Left lung (tissue), 10 donors: ENCODE data around the gene DSCAML1. TPM values are rescaled to one million over a fixed set of nuclear protein-coding genes. Genes with fewer than 3 reads are reported as not detected.

ENCODE experiments used
- ATAC-seq: fragments of 200-7000 bp; cut with Tn5 transposase; one replicate; pipeline ENCODE4 v1.9.1; 2020; ENCODE audit warnings: moderate library complexity
- DNase-seq, 4 donors: peaks; one replicate each; pipeline ENCODE4 v3.0.0-alpha.2; 2013 to 2020
- H3K27ac ChIP-seq, 2 donors: fragments of 200-600 bp; sonication (generic) in 1 of 2; one replicate each; pipeline versions ENCODE4 v1.5.0 to v1.8.0; 2020 to 2021
- H3K27me3 ChIP-seq, 2 donors: fragments of 200-600 bp; sonication (generic) in 1 of 2; one replicate each; pipeline versions ENCODE4 v1.5.0 to v1.8.0; 2020 to 2021
- H3K36me3 ChIP-seq, 2 donors: fragments of 200-600 bp; sonication (generic) in 1 of 2; one replicate each; pipeline versions ENCODE4 v1.5.0 to v1.8.0; 2020 to 2021
- H3K4me1 ChIP-seq, 2 donors: fragments of 200-600 bp; one replicate each; pipeline ENCODE4 v1.8.0; 2021
- H3K4me3 ChIP-seq, 2 donors: fragments of 200-600 bp; sonication (generic) in 1 of 2; one replicate each; pipeline versions ENCODE4 v1.5.0 to v1.8.0; 2020 to 2021; ENCODE audit warnings: mild to moderate bottlenecking in 1 of 2
- H3K9me3 ChIP-seq, 2 donors: fragments of 200-600 bp; sonication (generic) in 1 of 2; one replicate each; pipeline versions ENCODE4 v1.5.0 to v1.8.0; 2020 to 2021
- intact Hi-C, 2 donors: fragments of 100-400 bp; cut with DNase I; formaldehyde crosslinking; loops; one replicate each; pipeline versions ENCODE4 v1.11.2 to v1.14.2; 2022
- polyA plus RNA-seq, 6 donors: library from polyadenylated mRNA; unstranded; fragments of 120-200 nt; gene quantifications; one replicate each; pipeline ENCODE4 v1.2.1, GENCODE V29; 2013; ENCODE audit not compliant: insufficient read length in 6 of 6
- total RNA-seq, 2 donors: library from RNA; stranded (reverse); fragmentation: NEBNext Ultra II Directional; extraction: Animal tissue kit (Norgen Biotek cat#: 25700); gene quantifications; one replicate each; pipeline ENCODE4 v1.2.1, GENCODE V29; 2021
- TF ChIP-seq, protein P1 (sequence below), 2 donors: fragments of 200-600 bp; sonication (generic) in 1 of 2; IDR thresholded peaks; one replicate each; pipeline versions ENCODE4 v1.5.0 to v1.8.0; 2021; ENCODE audit warnings: antibody characterized with exemption in 2 of 2
- donor health status: DM: no; HTN: yes; CAD: no.
- donor health status: DM: no; HTN: no; CAD: no.

Gene DSCAML1
- total and polyA plus RNA-seq, 8 donors: 0.35 to 1.8 (median 1.2) TPM

DNA sequence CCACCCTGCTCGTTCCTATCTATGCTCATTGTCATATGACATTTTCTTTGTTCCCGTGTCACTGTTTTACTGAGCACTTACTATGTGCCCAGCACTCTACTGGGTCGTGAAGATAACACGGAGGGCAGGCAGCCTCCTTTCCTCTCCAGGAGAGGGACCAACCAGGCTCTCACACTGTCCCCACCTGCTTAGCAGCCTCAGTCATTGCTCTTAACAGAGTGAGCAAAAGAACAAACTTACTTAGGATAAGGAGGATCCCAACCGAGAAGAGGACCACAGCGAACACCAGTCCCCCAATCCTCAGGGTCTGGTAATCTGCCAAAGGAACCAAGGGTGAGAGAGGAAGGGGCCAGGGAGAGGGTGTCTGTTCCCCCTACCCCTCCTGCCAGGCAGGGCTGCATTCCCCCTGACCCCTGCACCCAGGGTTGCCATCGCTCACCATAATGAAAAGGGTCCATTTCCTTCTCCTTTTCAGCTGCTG lies 44.6 kb upstream of the DSCAML1 start:
- Histone ChIP-seq H3K4me3 (no peak overlapping the region), H3K27ac (peak overlapping the region in 1 of 2 donors; percentile 80), H3K27me3 (no peaks in the 10 kb centered on the region), H3K4me1 (peaks cover 0 to 44% of the 10 kb centered on the region in 2 donors), H3K36me3 (no peaks in the 10 kb centered on the region), H3K9me3 (no peaks in the 10 kb centered on the region)
- TF ChIP-seq, protein P1, sequence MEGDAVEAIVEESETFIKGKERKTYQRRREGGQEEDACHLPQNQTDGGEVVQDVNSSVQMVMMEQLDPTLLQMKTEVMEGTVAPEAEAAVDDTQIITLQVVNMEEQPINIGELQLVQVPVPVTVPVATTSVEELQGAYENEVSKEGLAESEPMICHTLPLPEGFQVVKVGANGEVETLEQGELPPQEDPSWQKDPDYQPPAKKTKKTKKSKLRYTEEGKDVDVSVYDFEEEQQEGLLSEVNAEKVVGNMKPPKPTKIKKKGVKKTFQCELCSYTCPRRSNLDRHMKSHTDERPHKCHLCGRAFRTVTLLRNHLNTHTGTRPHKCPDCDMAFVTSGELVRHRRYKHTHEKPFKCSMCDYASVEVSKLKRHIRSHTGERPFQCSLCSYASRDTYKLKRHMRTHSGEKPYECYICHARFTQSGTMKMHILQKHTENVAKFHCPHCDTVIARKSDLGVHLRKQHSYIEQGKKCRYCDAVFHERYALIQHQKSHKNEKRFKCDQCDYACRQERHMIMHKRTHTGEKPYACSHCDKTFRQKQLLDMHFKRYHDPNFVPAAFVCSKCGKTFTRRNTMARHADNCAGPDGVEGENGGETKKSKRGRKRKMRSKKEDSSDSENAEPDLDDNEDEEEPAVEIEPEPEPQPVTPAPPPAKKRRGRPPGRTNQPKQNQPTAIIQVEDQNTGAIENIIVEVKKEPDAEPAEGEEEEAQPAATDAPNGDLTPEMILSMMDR (IDR thresholded peaks at IDR 0.05): no peak
- intact Hi-C loops: loop anchor here in 1 of 2 donors (5.0 to 10.0 kb wide), 2 partner anchors 63 to 106 kb away; no protein-coding TSS in a partner anchor
- peak; percentile 25 for ATAC-seq
- DNase-seq: no peak

DNA sequence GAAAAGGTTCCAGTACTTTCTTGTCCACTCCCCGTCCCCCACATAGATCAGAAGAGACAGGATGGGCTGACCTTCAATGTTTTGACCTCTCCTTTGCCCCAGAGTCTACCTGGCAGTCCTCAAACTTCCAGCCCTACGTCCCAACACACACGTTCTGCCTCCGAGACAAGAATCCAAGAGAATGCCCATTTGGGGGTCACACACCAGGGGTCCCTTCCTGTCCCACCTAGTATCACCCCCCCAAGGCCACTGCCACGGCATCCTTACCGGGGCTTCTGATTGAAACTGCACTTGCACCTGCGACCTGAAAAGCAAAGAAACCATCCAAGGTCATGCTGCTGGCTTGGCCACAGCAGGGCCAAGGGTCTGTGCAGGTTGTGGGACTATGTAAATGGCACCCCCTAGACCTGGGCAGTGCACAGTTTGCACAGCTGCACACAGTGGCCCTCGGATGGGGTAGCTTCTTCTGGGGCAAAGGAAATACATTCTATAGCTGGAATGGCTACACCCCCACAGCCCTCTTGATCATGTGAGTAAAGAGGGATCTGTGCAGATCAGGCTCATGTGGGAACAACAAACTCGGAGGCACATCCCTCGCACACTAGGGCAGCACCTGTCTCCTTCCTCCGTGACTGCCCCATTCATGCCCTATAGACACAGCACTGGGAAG lies 44.0 kb upstream of the DSCAML1 start:
- intact Hi-C loops: loop anchor here in 1 of 2 donors (5.0 to 10.0 kb wide), 2 partner anchors 64 to 106 kb away; no protein-coding TSS in a partner anchor
- Histone ChIP-seq H3K27me3 (no peaks in the 10 kb centered on the region), H3K27ac (no peak overlapping the region), H3K4me1 (peaks cover 0 to 49% of the 10 kb centered on the region in 2 donors), H3K9me3 (no peaks in the 10 kb centered on the region), H3K36me3 (no peaks in the 10 kb centered on the region), H3K4me3 (no peak overlapping the region)
- ATAC-seq (peak; percentile 5), DNase-seq (peak in 1 of 4 donors; percentile 26)
- TF ChIP-seq, protein P1 (IDR thresholded peaks at IDR 0.05): no peak

DNA sequence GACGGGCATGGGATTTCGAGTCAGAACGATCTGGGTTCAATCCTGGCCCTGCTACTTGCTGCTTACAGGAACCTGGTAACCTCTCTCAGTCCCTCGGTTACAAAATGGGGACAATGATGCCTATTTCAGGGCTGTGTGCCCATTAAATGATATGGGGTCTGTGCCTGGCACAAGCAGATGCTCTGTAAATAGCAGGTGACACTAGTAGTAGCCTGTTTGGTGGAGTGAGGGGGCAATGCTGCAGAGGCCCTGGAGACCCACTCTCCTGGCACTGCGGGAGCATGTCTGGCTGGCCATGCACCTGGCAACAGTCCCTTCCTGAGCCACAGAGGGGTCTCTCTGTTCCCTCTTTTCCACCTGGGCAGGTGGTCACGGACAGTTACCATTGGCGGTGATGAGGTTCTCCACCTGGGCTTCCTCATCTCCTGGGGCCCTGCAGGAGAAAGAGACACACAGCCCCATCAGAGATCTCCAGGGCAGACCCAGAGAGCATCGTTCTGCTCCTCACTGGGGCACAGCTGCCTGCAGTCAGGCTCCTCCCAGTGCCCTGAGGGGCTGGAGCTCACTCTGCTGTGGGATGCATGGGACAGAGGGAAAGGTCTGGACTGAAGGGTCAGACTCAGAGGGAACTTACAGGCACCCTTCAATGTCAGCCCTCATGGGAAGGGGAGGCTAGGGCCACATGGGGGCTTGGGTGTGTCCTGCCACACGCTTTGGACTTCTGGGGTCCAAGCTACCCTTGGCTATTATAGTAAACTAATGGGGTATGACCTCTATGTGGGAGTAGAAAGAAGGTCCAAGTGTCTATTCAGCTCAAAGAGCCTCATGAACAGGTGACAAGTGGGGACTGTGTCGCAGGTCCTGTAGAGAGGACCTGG lies 43.2 kb upstream of the DSCAML1 start:
- H3K4me1 ChIP-seq: peaks cover 0 to 51% of the 10 kb centered on the region in 2 donors
- intact Hi-C loops: loop anchor here in 1 of 2 donors (5.0 to 10.0 kb wide), 2 partner anchors 65 to 107 kb away; no protein-coding TSS in a partner anchor
- H3K4me3 ChIP-seq: no peak overlapping the region
- no peaks in the 10 kb centered on the region for H3K9me3 ChIP-seq
- no peaks in the 10 kb centered on the region for H3K27me3 ChIP-seq
- no peak overlapping the region for H3K27ac ChIP-seq
- ATAC-seq (no peak), DNase-seq (peak in 1 of 4 donors; percentile 42)
- TF ChIP-seq, protein P1 (IDR thresholded peaks at IDR 0.05): no peak
- no peaks in the 10 kb centered on the region for H3K36me3 ChIP-seq

DNA sequence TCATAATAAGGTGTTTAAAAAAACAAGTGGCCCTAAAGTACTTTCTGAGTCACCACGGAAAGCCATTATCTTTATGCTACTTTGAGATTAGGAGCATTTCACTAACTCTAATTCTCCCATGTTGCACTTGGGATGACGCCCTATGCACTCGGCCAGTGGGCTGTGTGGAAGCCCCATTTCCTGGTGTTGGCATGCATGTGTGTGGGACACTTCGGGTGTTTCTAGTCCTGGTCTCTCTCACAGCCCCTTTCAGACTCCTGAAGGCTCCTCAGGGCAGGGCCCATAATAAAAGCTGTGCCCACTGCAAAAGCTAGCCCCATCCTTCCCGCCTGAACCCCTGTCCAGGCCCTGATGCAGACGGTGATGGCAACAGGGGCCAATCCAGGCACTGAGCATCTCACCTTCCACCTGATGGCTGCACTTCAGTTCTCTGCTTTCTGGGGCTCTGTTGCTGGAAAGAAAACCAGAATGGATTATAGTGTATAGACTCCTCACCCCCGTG lies 42.4 kb upstream of the DSCAML1 start:
- ATAC-seq: no peak

More for the DNA sequence above, 42.4 kb upstream of the DSCAML1 start:
- TF ChIP-seq, protein P1 (IDR thresholded peaks at IDR 0.05): no peak
- Histone ChIP-seq H3K9me3 (no peaks in the 10 kb centered on the region), H3K4me1 (peaks cover 0 to 51% of the 10 kb centered on the region in 2 donors), H3K4me3 (no peak overlapping the region), H3K27ac (no peak overlapping the region), H3K36me3 (no peaks in the 10 kb centered on the region), H3K27me3 (no peaks in the 10 kb centered on the region)
- intact Hi-C loops: no loop called here
- peak in 1 of 4 donors; percentile 30 for DNase-seq
